ENCODE results near the gene IGDCC3. TPM values are rescaled to one million over a fixed set of nuclear protein-coding genes. Genes with fewer than 3 reads are reported as not detected.

Gene IGDCC3
- polyA plus RNA-seq, 2 of the 4 experiments (the other 2 are of a cell fraction): 0.04 to 0.12 TPM

DNA sequence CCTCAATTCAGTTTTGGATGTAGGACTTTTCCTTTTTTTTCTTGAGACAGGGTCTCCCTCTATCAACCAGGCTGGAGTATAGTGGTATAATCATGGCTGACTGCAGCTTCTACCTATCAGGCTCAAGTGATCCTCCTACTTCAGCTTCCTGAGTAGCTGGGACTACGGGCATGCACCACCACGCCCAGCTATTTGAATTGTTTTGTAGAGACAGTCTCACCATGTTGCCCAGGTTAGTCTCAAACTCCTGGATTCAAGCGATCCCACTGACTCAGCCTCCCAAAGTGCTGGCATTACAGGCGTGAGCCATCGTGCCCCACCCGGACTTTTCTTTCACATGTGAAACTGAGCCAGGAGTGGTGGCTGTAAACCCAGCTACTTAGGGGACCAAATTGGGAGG is 69.8 kb downstream of the IGDCC3 start:
- POLR2A ChIA-PET: no interaction called here
- no peak overlapping the region for H3K4me3 ChIP-seq
- H3K4me2 ChIP-seq: no peak overlapping the region
- ATAC-seq (no peak), FAIRE-seq (no peak), DNase-seq (ENCODE audit: low read depth in 1 of 2, low spot score in 1 of 2) (no peak)
- H3K27ac ChIP-seq: no peak overlapping the region
- TF ChIP-seq PHF8 (IDR thresholded peaks at IDR 0.05; ENCODE audit: borderline replicate concordance, low read depth): no peak
- no peak for TF ChIP-seq TFCP2L1 (CRISPR knock-in tag; IDR thresholded peaks at IDR 0.05)
- TF ChIP-seq POLR2A (IDR thresholded peaks at IDR 0.05; ENCODE audit: low read length): no peak
- no peak for TF ChIP-seq KDM5A (IDR thresholded peaks at IDR 0.05)
- no peak for TF ChIP-seq NR3C1 (IDR thresholded peaks at IDR 0.05)
- no peak for TF ChIP-seq HDAC2 (IDR thresholded peaks at IDR 0.05)
- TF ChIP-seq E2F6 (IDR thresholded peaks at IDR 0.05; ENCODE audit: borderline replicate concordance, low read depth): no peak
- no peak for TF ChIP-seq EP300 (IDR thresholded peaks at IDR 0.05)
- CTCF ChIA-PET: interaction anchor here (0.7 to 7.0 kb wide), 9 partner anchors 11 to 183 kb away, joined by 3 to 85 read pairs (median 5); partner anchors contain the start of gene PARP16
- WGBS (ENCODE audit: missing lambda C conversion rate): 64% methylated on average over 6 of the region's 6 CpGs
- H3K4me1 ChIP-seq: peaks cover 23% of the 10 kb centered on the region
- H3K9me3 ChIP-seq: no peaks in the 10 kb centered on the region

- TF ChIP-seq RCOR1 (IDR thresholded peaks at IDR 0.05; ENCODE audit: low read depth, low read length): no peak
- no peak for TF ChIP-seq HES2 (IDR thresholded peaks at IDR 0.05)
- no peak for TF ChIP-seq EP300 (IDR thresholded peaks at IDR 0.05)
- no peak for TF ChIP-seq HOXB13 (CRISPR knock-in tag; IDR thresholded peaks at IDR 0.05; ENCODE audit: low read depth)
- TF ChIP-seq, protein P1, sequence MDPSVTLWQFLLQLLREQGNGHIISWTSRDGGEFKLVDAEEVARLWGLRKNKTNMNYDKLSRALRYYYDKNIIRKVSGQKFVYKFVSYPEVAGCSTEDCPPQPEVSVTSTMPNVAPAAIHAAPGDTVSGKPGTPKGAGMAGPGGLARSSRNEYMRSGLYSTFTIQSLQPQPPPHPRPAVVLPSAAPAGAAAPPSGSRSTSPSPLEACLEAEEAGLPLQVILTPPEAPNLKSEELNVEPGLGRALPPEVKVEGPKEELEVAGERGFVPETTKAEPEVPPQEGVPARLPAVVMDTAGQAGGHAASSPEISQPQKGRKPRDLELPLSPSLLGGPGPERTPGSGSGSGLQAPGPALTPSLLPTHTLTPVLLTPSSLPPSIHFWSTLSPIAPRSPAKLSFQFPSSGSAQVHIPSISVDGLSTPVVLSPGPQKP (IDR thresholded peaks at IDR 0.05; ENCODE audit: low read depth, low read length): no peak
- no peak for TF ChIP-seq E2F6 (IDR thresholded peaks at IDR 0.05; ENCODE audit: borderline replicate concordance, low read depth)
- DNase-seq (ENCODE audit: low read depth in 1 of 2, low spot score in 1 of 2) (no peak), FAIRE-seq (no peak), ATAC-seq (no peak)
- Histone ChIP-seq H3K9me3 (no peaks in the 10 kb centered on the region), H3K4me2 (peak overlapping the region; percentile 68; the same call in 2 of the 3 replicates), H3K4me1 (peaks cover 23% of the 10 kb centered on the region), H3K4me3 (no peak overlapping the region), H3K27ac (no peak overlapping the region)
- CTCF ChIA-PET: interaction anchor here (0.7 to 7.0 kb wide), 5 partner anchors 12 to 701 kb away, joined by 3 to 85 read pairs (median 8); partner anchors contain the start of gene PARP16
- POLR2A ChIA-PET: interaction anchor here (2.8 kb wide), 1 partner anchor 121 kb away, joined by 103 read pairs; the partner anchor contains the start of gene CLPX
These were observed 71.3 kb downstream of the IGDCC3 start for GRCh38 chr15:65306551-65306950.

GRCh38 chr15:65305776-65306175 is 72.0 kb downstream of the IGDCC3 start:
- ChIA-PET CTCF (interaction anchor here (0.6 to 10.2 kb wide), 6 partner anchors 13 to 523 kb away, joined by 3 to 177 read pairs (median 6); partner anchors contain the start of genes CLPX and PARP16), POLR2A (interaction anchor here (0.6 to 2.8 kb wide), 6 partner anchors 14 to 470 kb away, joined by 4 to 103 read pairs (median 13); partner anchors contain the start of genes CLPX and PARP16)
- Histone ChIP-seq H3K4me1 (peaks cover 23% of the 10 kb centered on the region), H3K4me2 (peak overlapping the region; percentile 68), H3K27ac (no peak overlapping the region; a peak in 1 of 6 replicates), H3K4me3 (peak overlapping the region; percentile 20; the same call in 2 of the 3 replicates), H3K9me3 (no peaks in the 10 kb centered on the region)
- no peak for FAIRE-seq
- WGBS (ENCODE audit: missing lambda C conversion rate): 85% methylated on average over 3 of the region's 3 CpGs
- ATAC-seq: no peak
- no peak for DNase-seq (ENCODE audit: low read depth in 1 of 2, low spot score in 1 of 2)
- no peak for TF ChIP-seq ATOH8 (CRISPR knock-in tag; IDR thresholded peaks at IDR 0.05; ENCODE audit: low read depth)
- no peak for TF ChIP-seq SMC3 (IDR thresholded peaks at IDR 0.05)
- no peak for TF ChIP-seq KDM1A (IDR thresholded peaks at IDR 0.05; ENCODE audit: low read depth)
- TF ChIP-seq ZSCAN20 (CRISPR knock-in tag; IDR thresholded peaks at IDR 0.05): no peak
- TF ChIP-seq RCOR1 (IDR thresholded peaks at IDR 0.05; ENCODE audit: low read depth, low read length): no peak
- no peak for TF ChIP-seq MAFK (IDR thresholded peaks at IDR 0.05; ENCODE audit: partially characterized antibody)
- TF ChIP-seq BCL3 (IDR thresholded peaks at IDR 0.05): no peak
- no peak for TF ChIP-seq FOSB (CRISPR knock-in tag; IDR thresholded peaks at IDR 0.05)
- TF ChIP-seq, protein P1 (IDR thresholded peaks at IDR 0.05; ENCODE audit: low read depth, low read length): no peak
- TF ChIP-seq FOSL2 (IDR thresholded peaks at IDR 0.05): no peak
- no peak for TF ChIP-seq FOSL2 (CRISPR knock-in tag; IDR thresholded peaks at IDR 0.05)
- no peak for TF ChIP-seq CEBPB (IDR thresholded peaks at IDR 0.05)
- no peak for TF ChIP-seq CBX2 (IDR thresholded peaks at IDR 0.05; ENCODE audit: borderline replicate concordance, low read depth)
- no peak for TF ChIP-seq HOXB13 (CRISPR knock-in tag; IDR thresholded peaks at IDR 0.05; ENCODE audit: low read depth)
- no peak for TF ChIP-seq CHD4 (IDR thresholded peaks at IDR 0.05; ENCODE audit: borderline replicate concordance)
- no peak for TF ChIP-seq BHLHE40 (IDR thresholded peaks at IDR 0.05; ENCODE audit: low read depth, low read length)
- TF ChIP-seq TFCP2L1 (CRISPR knock-in tag; IDR thresholded peaks at IDR 0.05): no peak
- TF ChIP-seq NFE2L2 (conservative IDR thresholded peaks at IDR 0.05; ENCODE audit: low read length): no peak
- no peak for TF ChIP-seq KDM5A (IDR thresholded peaks at IDR 0.05)

All from A549 (cell line).